Astrocyte of the spinal cord (primary cell): ENCODE measurements around the gene KIF1C.

Experiments
- DNase-seq: peaks from one replicate; pipeline ENCODE4 v3.0.0; 2011; ENCODE audit warnings: low read depth, low spot score
- H3K4me3 ChIP-seq: 2 replicates; pipeline ENCODE4 v1.5.1; 2011; ENCODE audit warnings: low read depth, mild to moderate bottlenecking, low read length, moderate library complexity
- in situ Hi-C: cut with HindIII; loops from 2 replicates; pipeline ENCODE4 v1.10.0; 2017; ENCODE audit warnings: low sequenced_read_pairs
- TF ChIP-seq, protein P1 (sequence below): IDR thresholded peaks from 2 replicates; pipeline ENCODE4 v1.5.1; 2012; ENCODE audit warnings: low read depth, mild to moderate bottlenecking, low read length, inconsistent platforms

The KIF1C gene

DNA sequence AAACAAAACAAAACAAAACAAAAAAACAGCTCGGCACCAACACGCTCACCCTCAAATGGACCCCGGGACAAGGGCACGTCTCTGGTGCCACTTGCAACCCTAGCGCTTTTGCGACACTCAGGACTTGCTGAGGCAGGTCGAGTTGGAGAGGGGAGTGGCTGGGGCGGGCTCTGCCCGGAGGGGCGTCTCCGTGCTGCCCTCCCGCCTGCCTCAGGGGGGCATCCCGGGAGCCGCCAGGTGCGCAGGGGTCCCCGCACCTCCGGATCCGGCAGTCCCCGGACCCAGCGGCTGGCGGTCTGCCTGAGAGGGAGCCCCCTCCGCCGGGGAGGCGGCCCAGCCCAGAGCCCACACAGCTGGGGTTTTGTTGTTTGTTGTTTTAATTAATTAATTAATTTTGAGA is 37.6 kb downstream of the KIF1C start, which contains the start of gene SLC52A1:
Gene SLC52A1, minus strand, starts transcription at position 112 of the 400 bp plus-strand sequence. CDS start 820 bp downstream, outside the sequence.
- in situ Hi-C loops: no loop called here
- no peak within 1 kb of the TSS for H3K4me3 ChIP-seq
- TF ChIP-seq, protein P1, sequence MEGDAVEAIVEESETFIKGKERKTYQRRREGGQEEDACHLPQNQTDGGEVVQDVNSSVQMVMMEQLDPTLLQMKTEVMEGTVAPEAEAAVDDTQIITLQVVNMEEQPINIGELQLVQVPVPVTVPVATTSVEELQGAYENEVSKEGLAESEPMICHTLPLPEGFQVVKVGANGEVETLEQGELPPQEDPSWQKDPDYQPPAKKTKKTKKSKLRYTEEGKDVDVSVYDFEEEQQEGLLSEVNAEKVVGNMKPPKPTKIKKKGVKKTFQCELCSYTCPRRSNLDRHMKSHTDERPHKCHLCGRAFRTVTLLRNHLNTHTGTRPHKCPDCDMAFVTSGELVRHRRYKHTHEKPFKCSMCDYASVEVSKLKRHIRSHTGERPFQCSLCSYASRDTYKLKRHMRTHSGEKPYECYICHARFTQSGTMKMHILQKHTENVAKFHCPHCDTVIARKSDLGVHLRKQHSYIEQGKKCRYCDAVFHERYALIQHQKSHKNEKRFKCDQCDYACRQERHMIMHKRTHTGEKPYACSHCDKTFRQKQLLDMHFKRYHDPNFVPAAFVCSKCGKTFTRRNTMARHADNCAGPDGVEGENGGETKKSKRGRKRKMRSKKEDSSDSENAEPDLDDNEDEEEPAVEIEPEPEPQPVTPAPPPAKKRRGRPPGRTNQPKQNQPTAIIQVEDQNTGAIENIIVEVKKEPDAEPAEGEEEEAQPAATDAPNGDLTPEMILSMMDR: no peak
- no peak for DNase-seq

DNA sequence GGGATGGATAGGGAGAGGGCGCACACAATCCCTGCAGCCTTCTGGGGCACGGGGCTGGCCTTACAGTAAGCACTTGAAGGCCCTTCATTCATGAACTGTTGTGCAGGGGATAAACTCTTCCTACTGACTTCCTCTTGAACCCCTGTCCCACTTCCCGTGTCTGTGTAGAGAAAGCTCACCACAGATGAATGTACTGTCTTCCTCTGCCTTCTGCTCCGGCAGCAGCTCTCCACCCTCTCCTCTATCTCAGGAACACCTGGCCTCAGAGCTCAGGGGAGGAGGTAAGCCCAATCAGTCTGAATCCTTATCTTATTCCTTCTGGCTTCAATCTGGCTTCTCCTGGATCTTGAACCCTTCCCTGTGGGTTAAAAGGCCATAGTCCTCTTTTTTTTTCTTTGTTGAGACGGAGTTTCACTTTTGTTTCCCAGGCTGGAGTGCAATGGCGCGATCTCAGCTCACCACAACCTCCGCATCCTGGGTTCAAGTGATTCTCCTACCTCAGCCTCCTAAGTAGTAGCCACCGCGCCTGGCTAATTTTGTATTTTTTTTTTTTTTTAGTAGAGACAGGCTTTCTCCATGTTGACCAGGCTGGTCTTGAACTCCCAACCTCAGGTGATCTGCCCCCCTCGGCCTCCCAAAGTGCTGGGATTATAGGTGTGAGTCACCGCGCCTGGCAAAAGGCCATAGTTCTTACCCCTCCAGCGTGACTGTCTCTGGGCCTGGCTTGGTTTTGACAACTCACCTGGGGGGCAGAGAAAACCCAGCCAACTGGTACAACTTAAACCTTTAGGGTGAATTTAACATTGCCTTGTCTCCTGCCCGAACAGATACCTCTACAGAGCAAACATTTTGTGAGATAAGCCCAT is 44.6 kb downstream of the KIF1C start:
- no peak for DNase-seq
- TF ChIP-seq, protein P1: no peak
- no peak overlapping the region for H3K4me3 ChIP-seq
- in situ Hi-C loops: no loop called here

GRCh38 chr17:5043524-5043923 is 45.8 kb downstream of the KIF1C start:
- no peak for DNase-seq
- no peak overlapping the region for H3K4me3 ChIP-seq
- in situ Hi-C loops: no loop called here
- TF ChIP-seq, protein P1: no peak

GRCh38 chr17:5044630-5045029 is 46.9 kb downstream of the KIF1C start:
- no peak for DNase-seq
- in situ Hi-C loops: no loop called here
- TF ChIP-seq, protein P1: no peak
- no peak overlapping the region for H3K4me3 ChIP-seq

GRCh38 chr17:5045496-5045895 is 47.7 kb downstream of the KIF1C start:
- DNase-seq: no peak
- H3K4me3 ChIP-seq: no peak overlapping the region
- in situ Hi-C loops: no loop called here
- TF ChIP-seq, protein P1: no peak

DNA sequence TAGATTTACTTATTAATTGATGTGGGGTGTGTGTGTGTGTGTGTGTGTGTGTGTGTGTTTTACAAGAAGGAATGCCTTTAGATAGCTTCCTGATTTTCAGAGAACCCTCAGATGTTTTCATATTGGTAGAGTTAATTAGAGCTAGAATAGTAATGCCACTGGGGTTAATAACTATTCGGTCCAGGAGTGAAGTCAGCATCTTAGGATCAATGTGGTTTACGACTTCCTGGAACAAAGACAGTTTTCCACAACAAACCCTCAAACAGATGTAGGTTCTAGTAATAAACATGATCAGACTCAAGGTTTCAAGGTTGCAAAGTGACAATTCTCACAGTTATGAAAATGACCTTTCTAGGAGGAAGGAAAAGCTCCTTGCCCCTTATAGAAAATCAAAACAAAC is 49.7 kb downstream of the KIF1C start:
- DNase-seq: no peak
- in situ Hi-C loops: no loop called here

More for the DNA sequence above, 49.7 kb downstream of the KIF1C start:
- TF ChIP-seq, protein P1: no peak
- H3K4me3 ChIP-seq: no peak overlapping the region
